Lower leg skin (tissue), 3 donors: ENCODE results near the gene STRN.

Experiments used
- POLR2A ChIP-seq, 2 donors: fragments of 450-650 bp; IDR thresholded peaks; one replicate each; pipeline ENCODE4 v1.6.1; 2016 to 2017; ENCODE audit warnings: antibody characterized with exemption in 2 of 2, mild to moderate bottlenecking in 1 of 2, moderate library complexity in 1 of 2
- TF ChIP-seq, protein P1 (sequence below), 3 donors: fragments of 450-650 bp; IDR thresholded peaks; one replicate each; pipeline ENCODE4 v1.5.1; 2016; ENCODE audit warnings: antibody characterized with exemption in 3 of 3, mild to moderate bottlenecking in 3 of 3, moderate library complexity in 2 of 3

DNA sequence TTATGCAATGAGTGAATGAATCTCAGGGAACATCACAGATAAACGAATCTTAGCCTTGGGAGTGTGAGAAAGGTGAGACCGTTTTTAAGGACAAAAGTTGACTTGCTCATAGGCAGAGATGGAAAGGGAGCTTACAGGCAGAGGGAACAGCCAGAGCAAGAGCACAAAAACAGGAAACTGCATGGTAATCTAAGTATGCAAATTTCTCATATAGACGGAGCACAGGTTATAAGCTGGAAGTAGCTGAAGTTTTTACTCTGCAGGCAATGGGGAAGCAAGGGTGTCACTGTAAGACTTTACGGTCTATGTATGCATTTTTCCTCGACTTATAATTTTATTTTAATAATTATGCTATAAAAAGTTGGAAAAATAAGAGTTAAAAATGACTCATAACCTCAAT, 44.8 kb upstream of the STRN start:
- TF ChIP-seq, protein P1, sequence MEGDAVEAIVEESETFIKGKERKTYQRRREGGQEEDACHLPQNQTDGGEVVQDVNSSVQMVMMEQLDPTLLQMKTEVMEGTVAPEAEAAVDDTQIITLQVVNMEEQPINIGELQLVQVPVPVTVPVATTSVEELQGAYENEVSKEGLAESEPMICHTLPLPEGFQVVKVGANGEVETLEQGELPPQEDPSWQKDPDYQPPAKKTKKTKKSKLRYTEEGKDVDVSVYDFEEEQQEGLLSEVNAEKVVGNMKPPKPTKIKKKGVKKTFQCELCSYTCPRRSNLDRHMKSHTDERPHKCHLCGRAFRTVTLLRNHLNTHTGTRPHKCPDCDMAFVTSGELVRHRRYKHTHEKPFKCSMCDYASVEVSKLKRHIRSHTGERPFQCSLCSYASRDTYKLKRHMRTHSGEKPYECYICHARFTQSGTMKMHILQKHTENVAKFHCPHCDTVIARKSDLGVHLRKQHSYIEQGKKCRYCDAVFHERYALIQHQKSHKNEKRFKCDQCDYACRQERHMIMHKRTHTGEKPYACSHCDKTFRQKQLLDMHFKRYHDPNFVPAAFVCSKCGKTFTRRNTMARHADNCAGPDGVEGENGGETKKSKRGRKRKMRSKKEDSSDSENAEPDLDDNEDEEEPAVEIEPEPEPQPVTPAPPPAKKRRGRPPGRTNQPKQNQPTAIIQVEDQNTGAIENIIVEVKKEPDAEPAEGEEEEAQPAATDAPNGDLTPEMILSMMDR (IDR thresholded peaks at IDR 0.05) = no peak
- TF ChIP-seq POLR2A (IDR thresholded peaks at IDR 0.05) = no peak
